NCI-H82 treated with DMSO at 0.1 percent for 48 hours (cell line): ENCODE results near the gene TBCB.
"Not testable (repeated sequence)": the region's sequence is repeated elsewhere in the genome, so short reads cannot be mapped to it uniquely, and the experiment has no call there.

ENCODE experiments used
- DNase-seq: peaks from one replicate; lab custom pipeline; 2025; ENCODE audit not compliant: unreplicated experiment; lab: John Stamatoyannopoulos, UW

TBCB gene

GRCh38 chr19:36101550-36102327, 13.5 kb upstream of the TBCB start:
- no peak for DNase-seq

- DNase-seq, result no peak
Measured at GRCh38 chr19:36103040-36103626, 12.1 kb upstream of the TBCB start.

- DNase-seq, result no peak
Measured at GRCh38 chr19:36103842-36104552, 11.3 kb upstream of the TBCB start.

GRCh38 chr19:36106441-36106840, 8.8 kb upstream of the TBCB start:
- DNase-seq, result no peak

GRCh38 chr19:36106991-36107390, 8.3 kb upstream of the TBCB start:
- DNase-seq, result no peak

GRCh38 chr19:36108684-36109083, 6.6 kb upstream of the TBCB start:
- DNase-seq, result no peak

GRCh38 chr19:36110487-36111199, 4.6 kb upstream of the TBCB start, which contains the start of gene OVOL3:
Gene OVOL3 (plus strand): TSS chr19:36111143. CDS start chr19:36111203, 60 bp downstream.
- no peak for DNase-seq

- DNase-seq, result no peak
Measured at GRCh38 chr19:36111200-36111539, 4.1 kb upstream of the TBCB start.

GRCh38 chr19:36112678-36113077, 2.6 kb upstream of the TBCB start:
- DNase-seq, result no peak

- no peak for DNase-seq
Measured at GRCh38 chr19:36113425-36113824, 1.8 kb upstream of the TBCB start.

GRCh38 chr19:36113894-36114720, 1.2 kb upstream of the TBCB start:
- DNase-seq, result no peak

- DNase-seq, result peak; percentile 99
Measured at GRCh38 chr19:36114721-36115452, 381 bp upstream of the TBCB start, which contains the start of gene POLR2I. Gene POLR2I (minus strand): TSS chr19:36114875. CDS start chr19:36114856, 19 bp downstream.

- DNase-seq, result no peak
Measured at GRCh38 chr19:36116344-36116637, 1.0 kb downstream of the TBCB start.

GRCh38 chr19:36120092-36120983, 5.1 kb downstream of the TBCB start:
- no peak for DNase-seq

- DNase-seq, result no peak
Measured at GRCh38 chr19:36120984-36121358, 5.7 kb downstream of the TBCB start.

GRCh38 chr19:36121486-36122124, 6.3 kb downstream of the TBCB start:
- DNase-seq, result no peak

- DNase-seq, result no peak
Measured at GRCh38 chr19:36125557-36125956, 10.3 kb downstream of the TBCB start.

GRCh38 chr19:36128392-36128736, 13.1 kb downstream of the TBCB start:
- DNase-seq, result peak; percentile 66

GRCh38 chr19:36131221-36131620, 16.0 kb downstream of the TBCB start:
- DNase-seq, result not testable (repeated sequence)
